H54 (cell line): ENCODE measurements around the gene MBLAC1.
"Not testable (repeated sequence)": the region's sequence is repeated elsewhere in the genome, so short reads cannot be mapped to it uniquely, and the experiment has no call there.

Experiments
- DNase-seq: peaks from one replicate; pipeline ENCODE4 v3.0.0; 2011; ENCODE audit warnings: low spot score, mixed read lengths; ENCODE audit not compliant: insufficient read length
- FAIRE-seq: peaks from 3 replicates; lab custom pipeline; 2011; peaks lifted over from hg19 to GRCh38; lab: Jason Lieb, UNC
- POLR2A ChIP-seq: IDR thresholded peaks from 2 replicates; pipeline ENCODE4 v1.6.1; 2011; ENCODE audit warnings: low read depth, mild to moderate bottlenecking, low read length

MBLAC1 gene

GRCh38 chr7:100122568-100122967 lies 4.2 kb upstream of the MBLAC1 start:
- DNase-seq (no peak), FAIRE-seq (no peak)
- no peak for TF ChIP-seq POLR2A

GRCh38 chr7:100124301-100125230 lies 2.2 kb upstream of the MBLAC1 start:
- DNase-seq (no peak), FAIRE-seq (no peak)
- no peak for TF ChIP-seq POLR2A

- DNase-seq, result no peak
- FAIRE-seq, result no peak
- no peak for TF ChIP-seq POLR2A
Observed at GRCh38 chr7:100126239-100126930, 382 bp upstream of the MBLAC1 start.

- no peak for DNase-seq
- TF ChIP-seq POLR2A, result no peak
- FAIRE-seq, result no peak
Observed at GRCh38 chr7:100127866-100128636, 1.3 kb downstream of the MBLAC1 start.

DNA sequence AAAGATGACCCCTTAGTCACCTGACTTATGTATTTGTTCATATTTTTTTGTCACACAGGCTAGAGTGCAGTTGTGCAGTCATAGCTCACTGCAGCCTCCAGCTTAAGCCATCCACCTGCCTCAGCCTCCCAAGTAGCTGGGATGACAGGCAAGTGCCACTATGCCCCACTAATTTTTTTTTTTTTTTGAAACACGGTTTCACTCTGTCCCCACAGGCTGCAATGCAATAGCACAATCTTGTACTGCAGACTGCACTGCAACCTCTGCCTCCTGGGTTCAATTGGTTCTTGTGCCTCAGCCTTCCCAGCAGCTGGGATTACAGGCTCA lies 1.8 kb downstream of the MBLAC1 start:
- TF ChIP-seq POLR2A, result no peak
- DNase-seq (no peak), FAIRE-seq (no peak)

- not testable (repeated sequence) for DNase-seq
Observed at GRCh38 chr7:100130220-100130607, 3.4 kb downstream of the MBLAC1 start.

GRCh38 chr7:100130608-100131453 lies 4.1 kb downstream of the MBLAC1 start:
- no peak for TF ChIP-seq POLR2A
- DNase-seq (peak; percentile 72), FAIRE-seq (no peak)

More at GRCh38 chr7:100130220-100130607, 3.4 kb downstream of the MBLAC1 start:
- not testable (repeated sequence) for FAIRE-seq

DNA sequence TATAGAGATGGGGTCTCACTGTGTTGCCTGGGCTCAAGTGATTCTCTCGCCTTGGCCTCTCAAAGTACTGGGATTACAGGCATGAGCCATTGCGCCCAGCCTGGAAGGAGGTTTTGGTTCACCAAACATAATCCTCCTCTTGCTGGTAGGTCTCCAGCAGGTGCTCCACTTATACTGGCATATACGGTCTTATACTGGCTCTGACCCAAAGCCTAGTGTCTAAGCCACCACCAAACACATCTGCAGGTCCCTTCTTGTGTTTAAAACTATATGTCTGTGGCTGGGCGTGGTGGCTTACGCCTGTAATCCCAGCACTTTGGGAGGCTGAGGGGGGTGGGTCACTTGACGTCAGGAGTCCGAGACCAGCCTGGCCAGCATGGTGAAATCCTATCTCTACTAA lies 5.4 kb downstream of the MBLAC1 start:
- FAIRE-seq, result no peak
- no peak for DNase-seq
- TF ChIP-seq POLR2A, result no peak

GRCh38 chr7:100132697-100133151 lies 6.0 kb downstream of the MBLAC1 start:
- FAIRE-seq (no peak), DNase-seq (peak; percentile 66)
- no peak for TF ChIP-seq POLR2A

DNA sequence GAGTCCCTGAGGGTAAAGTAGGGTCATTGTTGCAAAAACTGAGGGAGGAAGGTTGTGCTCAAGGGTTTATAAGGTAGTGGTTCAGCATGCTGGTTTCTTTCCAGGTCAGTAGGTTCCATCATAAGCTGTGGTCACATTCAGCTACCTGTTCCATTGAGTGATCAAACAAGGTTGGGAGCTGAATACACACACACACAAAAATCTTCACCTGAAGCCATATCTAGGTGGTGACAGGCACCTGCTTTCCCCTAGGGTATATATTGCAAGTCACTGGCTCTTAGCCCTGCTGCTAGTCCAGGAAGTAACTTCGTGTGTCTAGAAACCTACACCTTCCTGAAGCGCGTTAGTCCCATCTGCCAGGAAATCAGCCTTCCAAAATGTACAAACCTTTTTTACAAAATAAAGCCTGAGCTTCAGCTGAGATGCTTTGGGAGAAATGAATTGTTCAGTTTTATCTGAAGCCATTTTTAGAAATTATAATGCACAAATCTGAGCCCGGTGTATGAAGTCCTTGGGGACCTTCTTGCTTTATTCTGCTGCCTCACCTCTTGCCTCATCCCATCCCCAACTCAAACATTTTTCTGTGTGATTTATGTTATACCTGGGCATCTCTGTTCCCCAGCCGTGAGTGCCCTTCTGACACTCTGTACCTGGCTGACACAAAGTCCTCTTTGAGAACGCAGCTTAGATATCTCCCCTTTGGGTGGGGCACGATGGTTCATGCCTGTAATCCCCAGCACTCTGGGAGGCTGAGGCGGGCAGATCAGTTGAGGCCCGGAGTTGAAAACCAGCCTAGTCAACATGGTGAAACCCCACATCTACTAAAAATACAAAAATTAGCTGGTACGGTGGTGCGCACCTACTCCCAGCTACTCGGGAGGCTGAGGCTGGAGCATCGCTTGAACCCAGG lies 11.3 kb downstream of the MBLAC1 start:
- no peak for FAIRE-seq
- no peak for TF ChIP-seq POLR2A
- DNase-seq, result no peak

GRCh38 chr7:100141555-100141949 lies 14.8 kb downstream of the MBLAC1 start:
- no peak for TF ChIP-seq POLR2A
- DNase-seq (no peak), FAIRE-seq (no peak)

DNA sequence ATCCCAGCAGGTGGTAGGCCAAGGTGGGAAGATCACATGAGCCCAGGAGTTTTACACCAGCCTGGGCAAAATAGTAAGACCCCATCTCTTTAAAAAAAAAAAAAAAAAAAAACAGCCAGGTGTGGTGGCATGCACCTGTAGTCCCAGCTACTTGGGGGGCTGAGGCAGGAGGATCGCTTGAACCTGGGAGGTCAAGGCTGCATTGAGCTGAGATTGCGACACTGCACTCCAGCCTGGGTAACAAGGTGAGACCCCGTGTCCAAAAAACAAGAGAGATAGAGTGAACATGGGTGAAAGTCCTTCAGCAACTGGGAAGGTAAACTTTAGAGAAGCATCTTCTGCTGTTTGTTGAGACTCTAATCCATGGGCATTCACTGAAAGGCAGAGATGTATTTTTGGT lies 15.7 kb downstream of the MBLAC1 start:
- TF ChIP-seq POLR2A, result no peak
- DNase-seq (no peak), FAIRE-seq (no peak)

DNA sequence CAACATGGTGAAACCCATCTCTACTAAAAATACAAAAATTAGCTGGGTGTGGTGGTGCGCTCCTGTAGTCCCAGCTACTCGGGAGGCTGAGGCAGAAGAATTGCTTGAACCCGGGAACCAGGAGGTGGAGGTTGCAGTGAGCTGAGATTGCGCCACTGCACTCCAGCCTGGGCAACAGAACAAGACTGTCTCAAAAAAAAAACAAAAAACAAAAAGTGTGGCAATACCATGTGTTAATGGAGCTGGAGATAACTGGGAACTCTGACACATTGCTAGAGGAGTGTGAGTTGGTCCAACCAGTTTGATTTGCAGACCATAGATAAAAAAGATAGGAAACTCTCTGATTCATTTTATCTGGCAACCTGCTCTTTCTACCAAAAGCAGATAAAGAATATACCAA lies 19.6 kb downstream of the MBLAC1 start:
- DNase-seq, FAIRE-seq: not testable (repeated sequence)
